Lower lobe of right lung (tissue), 2 donors: ENCODE results near the gene RAB5A. TPM values are rescaled to one million over a fixed set of nuclear protein-coding genes. Genes with fewer than 3 reads are reported as not detected.

Experiments
- ATAC-seq, 2 donors: fragments of 200-7000 bp; cut with Tn5 transposase; one replicate each; pipeline ENCODE4 v1.9.1; 2020 to 2022; ENCODE audit warnings: mild to moderate bottlenecking in 2 of 2, moderate library complexity in 2 of 2
- DNase-seq: peaks from one replicate; pipeline ENCODE4 v3.0.0-alpha.2; 2020
- H3K27ac ChIP-seq: fragments of 200-600 bp; one replicate; pipeline ENCODE4 v1.8.0; 2022
- H3K27me3 ChIP-seq: fragments of 200-600 bp; one replicate; pipeline ENCODE4 v1.8.0; 2022; ENCODE audit warnings: low read depth
- H3K36me3 ChIP-seq: fragments of 200-600 bp; one replicate; pipeline ENCODE4 v1.8.0; 2022; ENCODE audit warnings: mild to moderate bottlenecking
- H3K4me1 ChIP-seq: fragments of 200-600 bp; one replicate; pipeline ENCODE4 v1.8.0; 2022
- H3K4me3 ChIP-seq: fragments of 200-600 bp; one replicate; pipeline ENCODE4 v1.8.0; 2022; ENCODE audit warnings: mild to moderate bottlenecking
- H3K9me3 ChIP-seq: fragments of 200-600 bp; one replicate; pipeline ENCODE4 v1.8.0; 2022
- CTCF ChIP-seq: fragments of 200-600 bp; IDR thresholded peaks from one replicate; pipeline ENCODE4 v1.8.0; 2022; ENCODE audit warnings: antibody characterized with exemption, mild to moderate bottlenecking
- intact Hi-C: fragments of 100-400 bp; cut with DNase I; formaldehyde crosslinking; loops from one replicate; pipeline ENCODE4 v1.11.0; 2022
- total RNA-seq: library from RNA; stranded (reverse); fragmentation: NEBNext Ultra II Directional; extraction: Animal tissue kit (Norgen Biotek cat#: 25700); gene quantifications from one replicate; pipeline ENCODE4 v1.2.1, GENCODE V29; 2021
- donor health status: DM: no; HTN: yes; CAD: no; lungs with severe emphysema.

RAB5A gene
- total RNA-seq, 1 donor from 2014 or later: 68.9 TPM

GRCh38 chr3:19931180-19931692 is 15.7 kb upstream of the RAB5A start:
- no peak for TF ChIP-seq CTCF
- intact Hi-C loops: no loop called here
- no peak for DNase-seq
- Histone ChIP-seq H3K9me3 (no peaks in the 10 kb centered on the region), H3K27ac (no peak overlapping the region), H3K36me3 (no peaks in the 10 kb centered on the region), H3K4me1 (no peaks in the 10 kb centered on the region), H3K4me3 (no peak overlapping the region), H3K27me3 (no peaks in the 10 kb centered on the region)
- peak; percentile 73 to 77 for ATAC-seq

- Histone ChIP-seq H3K9me3 (no peaks in the 10 kb centered on the region), H3K4me3 (no peak overlapping the region), H3K4me1 (no peaks in the 10 kb centered on the region), H3K27ac (no peak overlapping the region), H3K27me3 (no peaks in the 10 kb centered on the region), H3K36me3 (no peaks in the 10 kb centered on the region)
- ATAC-seq (no peak), DNase-seq (no peak)
- TF ChIP-seq CTCF: no peak
- intact Hi-C loops: no loop called here
Observed at GRCh38 chr3:19931767-19932188, 15.1 kb upstream of the RAB5A start.

DNA sequence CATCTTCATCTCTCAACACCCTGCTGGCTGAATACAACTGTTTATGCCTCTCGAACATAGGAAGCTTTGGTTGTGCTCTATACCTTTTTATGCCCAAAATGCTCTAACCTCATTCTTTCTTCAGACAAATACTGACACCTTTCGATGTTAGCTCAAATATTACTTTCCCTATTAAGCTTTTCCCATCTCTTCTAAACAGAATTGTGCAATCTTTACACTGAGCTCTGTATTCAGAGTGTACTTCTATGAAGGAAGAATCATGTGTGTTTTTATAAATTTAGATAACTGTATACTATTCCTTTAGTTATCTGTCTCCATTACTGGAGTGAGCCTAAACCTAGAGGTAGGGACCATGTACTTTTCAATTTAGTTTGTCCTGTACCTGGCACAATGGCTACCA is 14.5 kb upstream of the RAB5A start:
- ATAC-seq (no peak), DNase-seq (no peak)
- Histone ChIP-seq H3K27ac (no peak overlapping the region), H3K36me3 (no peaks in the 10 kb centered on the region), H3K9me3 (no peaks in the 10 kb centered on the region), H3K4me1 (no peaks in the 10 kb centered on the region), H3K27me3 (no peaks in the 10 kb centered on the region), H3K4me3 (no peak overlapping the region)
- TF ChIP-seq CTCF: no peak
- intact Hi-C loops: no loop called here

GRCh38 chr3:19934098-19934566 is 12.8 kb upstream of the RAB5A start, which contains the start of gene EFHB:
Gene EFHB (minus strand): TSS chr3:19934217. CDS start chr3:19934018, 199 bp downstream.
- H3K27me3 ChIP-seq: no peaks in the 10 kb centered on the region
- H3K4me3 ChIP-seq: no peak within 1 kb of the TSS
- TF ChIP-seq CTCF: no peak
- ATAC-seq (peak in 1 of 2 donors; percentile 69), DNase-seq (peak; percentile 71)
- no peaks in the 10 kb centered on the region for H3K9me3 ChIP-seq
- H3K4me1 ChIP-seq: no peaks in the 10 kb centered on the region
- intact Hi-C loops: no loop called here
- no peak within 1 kb of the TSS for H3K27ac ChIP-seq
- no peaks in the 10 kb centered on the region for H3K36me3 ChIP-seq

GRCh38 chr3:19937459-19938294 is 9.2 kb upstream of the RAB5A start:
- intact Hi-C loops: no loop called here
- no peaks in the 10 kb centered on the region for H3K36me3 ChIP-seq
- TF ChIP-seq CTCF: no peak
- H3K9me3 ChIP-seq: no peaks in the 10 kb centered on the region
- H3K27me3 ChIP-seq: no peaks in the 10 kb centered on the region
- no peak overlapping the region for H3K4me3 ChIP-seq
- H3K27ac ChIP-seq: no peak overlapping the region
- no peak for DNase-seq
- ATAC-seq: no peak
- no peaks in the 10 kb centered on the region for H3K4me1 ChIP-seq
